ENCODE results near the gene PPM1L. TPM values are rescaled to one million over a fixed set of nuclear protein-coding genes. Genes with fewer than 3 reads are reported as not detected.

PPM1L gene
- total RNA-seq, 2 donors from 2014 or later: 15.0 to 15.6 TPM

DNA sequence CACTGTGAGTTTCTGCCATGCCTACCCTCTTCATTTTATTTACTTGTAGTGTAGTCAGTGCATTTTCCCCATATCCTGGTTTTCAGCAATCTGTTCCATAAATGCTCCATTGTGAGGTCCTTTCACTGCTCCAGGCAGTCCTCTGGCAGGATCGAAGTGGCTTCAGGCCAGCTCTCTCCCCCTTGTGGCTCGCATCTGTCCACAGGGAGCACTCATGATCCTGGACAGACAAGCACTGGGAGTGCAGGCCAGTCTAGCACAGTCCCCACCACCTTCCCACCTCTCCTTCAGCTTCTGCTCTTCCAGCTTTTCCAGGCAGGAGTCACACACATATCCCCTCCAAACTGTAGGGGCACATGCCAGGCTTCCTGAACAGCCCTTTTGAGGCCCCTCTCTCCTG, 173.6 kb downstream of the PPM1L start:
- Histone ChIP-seq H3K27me3 (no peaks in the 10 kb centered on the region), H3K9ac (ENCODE audit: low read depth in 2 of 2, low read length in 2 of 2) (no peak overlapping the region), H3K27ac (no peak overlapping the region), H3K9me3 (no peaks in the 10 kb centered on the region), H3K4me3 (no peak overlapping the region), H3K4me1 (no peaks in the 10 kb centered on the region), H3K36me3 (no peaks in the 10 kb centered on the region)
- no peak for TF ChIP-seq CTCF (IDR thresholded peaks at IDR 0.05)
- no peak for DNase-seq
- intact Hi-C loops (cut with DNase I): no loop called here

- H3K4me1 ChIP-seq: no peaks in the 10 kb centered on the region
- H3K9me3 ChIP-seq: no peaks in the 10 kb centered on the region
- no peaks in the 10 kb centered on the region for H3K27me3 ChIP-seq
- intact Hi-C loops (cut with DNase I): no loop called here
- H3K9ac ChIP-seq (ENCODE audit: low read depth in 2 of 2, low read length in 2 of 2): no peak overlapping the region
- H3K27ac ChIP-seq: no peak overlapping the region
- no peaks in the 10 kb centered on the region for H3K36me3 ChIP-seq
- no peak for DNase-seq
- H3K4me3 ChIP-seq: no peak overlapping the region
- no peak for TF ChIP-seq CTCF (IDR thresholded peaks at IDR 0.05)
Measured at GRCh38 chr3:160931474-160931873, 175.4 kb downstream of the PPM1L start.

- no peak for TF ChIP-seq CTCF (IDR thresholded peaks at IDR 0.05)
- H3K4me3 ChIP-seq: no peak overlapping the region
- no peaks in the 10 kb centered on the region for H3K4me1 ChIP-seq
- no peaks in the 10 kb centered on the region for H3K9me3 ChIP-seq
- H3K36me3 ChIP-seq: no peaks in the 10 kb centered on the region
- DNase-seq: no peak
- no peak overlapping the region for H3K9ac ChIP-seq (ENCODE audit: low read depth in 2 of 2, low read length in 2 of 2)
- no peak overlapping the region for H3K27ac ChIP-seq
- intact Hi-C loops (cut with DNase I): no loop called here
- H3K27me3 ChIP-seq: no peaks in the 10 kb centered on the region
Measured at GRCh38 chr3:160935413-160936095, 179.5 kb downstream of the PPM1L start.

- peak; percentile 84 for DNase-seq
- Histone ChIP-seq H3K9ac (ENCODE audit: low read depth in 2 of 2, low read length in 2 of 2) (no peak overlapping the region), H3K4me1 (no peaks in the 10 kb centered on the region), H3K9me3 (no peaks in the 10 kb centered on the region), H3K36me3 (no peaks in the 10 kb centered on the region), H3K27me3 (no peaks in the 10 kb centered on the region), H3K27ac (no peak overlapping the region), H3K4me3 (no peak overlapping the region)
- intact Hi-C loops (cut with DNase I): loop anchor here (2.0 kb wide), 1 partner anchor 233 kb away; no protein-coding TSS in a partner anchor
- peak; percentile 83 for TF ChIP-seq CTCF (IDR thresholded peaks at IDR 0.05)
Measured at GRCh38 chr3:160941885-160942494, 186.0 kb downstream of the PPM1L start.

GRCh38 chr3:160943996-160944395, 188.0 kb downstream of the PPM1L start:
- intact Hi-C loops (cut with DNase I): loop anchor here (2.0 kb wide), 1 partner anchor 235 kb away; no protein-coding TSS in a partner anchor
- no peaks in the 10 kb centered on the region for H3K36me3 ChIP-seq
- no peaks in the 10 kb centered on the region for H3K9me3 ChIP-seq

More at GRCh38 chr3:160943996-160944395, 188.0 kb downstream of the PPM1L start:
- no peak overlapping the region for H3K4me3 ChIP-seq
- no peak for TF ChIP-seq CTCF (IDR thresholded peaks at IDR 0.05)
- DNase-seq: no peak
- no peaks in the 10 kb centered on the region for H3K4me1 ChIP-seq
- no peaks in the 10 kb centered on the region for H3K27me3 ChIP-seq
- H3K27ac ChIP-seq: no peak overlapping the region
- H3K9ac ChIP-seq (ENCODE audit: low read depth in 2 of 2, low read length in 2 of 2): no peak overlapping the region

All from colonic mucosa (tissue), 4 donors.